ENCODE measurements around the gene LRCH1.
A peak's percentile ranks its signal among the peaks of the same experiment; 100 is the strongest.

Gene LRCH1

GRCh38 chr13:46668302-46668720 is 115.3 kb downstream of the LRCH1 start:
- DNase-seq = no peak

GRCh38 chr13:46668931-46669525 is 116.1 kb downstream of the LRCH1 start:
- DNase-seq = no peak

GRCh38 chr13:46672338-46673090 is 119.5 kb downstream of the LRCH1 start:
- DNase-seq = no peak

DNA sequence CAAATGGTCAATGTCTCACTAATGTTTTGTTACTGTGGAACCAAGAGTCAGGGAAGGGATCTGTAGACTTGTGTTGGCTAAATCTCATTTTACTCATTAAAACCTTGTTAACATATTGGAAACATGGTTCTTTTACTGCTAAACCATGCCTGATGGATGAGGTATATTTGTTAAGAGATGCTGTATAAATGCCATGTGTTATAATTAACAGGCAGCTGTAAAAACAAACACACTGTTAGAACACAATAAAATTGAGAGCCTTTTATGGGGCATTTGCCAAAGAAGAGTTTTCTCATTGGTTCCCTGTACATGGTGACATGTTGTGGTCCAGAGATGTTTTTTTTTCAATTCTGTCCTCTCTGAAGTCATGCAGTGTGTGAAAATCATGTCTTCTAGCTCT is 122.0 kb downstream of the LRCH1 start:
- DNase-seq = no peak

DNA sequence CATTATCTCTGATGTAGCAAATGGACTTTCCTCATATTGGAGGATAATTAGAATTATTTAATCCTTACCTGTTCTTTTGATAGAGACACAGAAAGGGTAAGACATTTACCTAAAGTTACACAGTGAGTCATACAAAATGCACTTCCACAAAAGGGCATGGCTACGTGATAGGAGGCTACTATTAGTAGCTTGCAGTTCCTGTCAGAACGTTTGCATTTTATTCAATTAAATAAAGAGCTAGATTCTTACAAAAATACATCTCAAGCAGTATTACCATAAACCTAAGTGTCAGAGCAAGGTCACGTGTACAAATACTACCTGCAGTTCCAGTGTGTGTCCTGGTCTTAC is 123.4 kb downstream of the LRCH1 start:
- DNase-seq = no peak

GRCh38 chr13:46679369-46680120 is 126.6 kb downstream of the LRCH1 start:
- DNase-seq = peak; percentile 31

GRCh38 chr13:46682015-46682414 is 129.0 kb downstream of the LRCH1 start:
- no peak for DNase-seq

GRCh38 chr13:46682707-46683106 is 129.7 kb downstream of the LRCH1 start:
- no peak for DNase-seq

DNA sequence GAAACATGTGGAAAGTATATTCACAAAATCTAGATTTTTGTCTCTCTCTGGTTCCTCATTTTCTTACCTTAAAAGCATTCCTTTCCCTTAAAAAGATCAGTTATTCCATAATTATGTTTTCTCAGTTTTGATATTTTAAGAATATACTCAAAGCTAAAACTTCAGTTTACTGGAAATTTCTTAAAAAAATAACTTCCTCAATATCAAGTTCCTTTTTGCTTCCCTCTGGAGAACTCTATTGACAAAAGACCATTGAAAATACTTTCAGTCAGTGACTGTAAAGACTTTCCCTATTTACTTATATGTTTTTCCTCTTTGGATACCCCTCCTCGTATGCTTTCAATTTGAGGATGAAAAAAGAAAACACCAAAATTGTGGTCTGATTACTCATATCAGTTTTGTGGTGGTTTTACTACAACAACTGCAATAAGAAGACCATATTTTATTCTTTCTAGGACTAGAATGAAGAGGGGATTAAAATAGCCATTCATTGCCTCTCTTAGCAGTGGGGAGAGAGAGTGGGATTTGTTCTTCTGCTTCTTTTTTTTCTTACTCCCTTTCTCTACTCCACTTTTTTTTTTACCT is 130.8 kb downstream of the LRCH1 start:
- no peak for DNase-seq

DNA sequence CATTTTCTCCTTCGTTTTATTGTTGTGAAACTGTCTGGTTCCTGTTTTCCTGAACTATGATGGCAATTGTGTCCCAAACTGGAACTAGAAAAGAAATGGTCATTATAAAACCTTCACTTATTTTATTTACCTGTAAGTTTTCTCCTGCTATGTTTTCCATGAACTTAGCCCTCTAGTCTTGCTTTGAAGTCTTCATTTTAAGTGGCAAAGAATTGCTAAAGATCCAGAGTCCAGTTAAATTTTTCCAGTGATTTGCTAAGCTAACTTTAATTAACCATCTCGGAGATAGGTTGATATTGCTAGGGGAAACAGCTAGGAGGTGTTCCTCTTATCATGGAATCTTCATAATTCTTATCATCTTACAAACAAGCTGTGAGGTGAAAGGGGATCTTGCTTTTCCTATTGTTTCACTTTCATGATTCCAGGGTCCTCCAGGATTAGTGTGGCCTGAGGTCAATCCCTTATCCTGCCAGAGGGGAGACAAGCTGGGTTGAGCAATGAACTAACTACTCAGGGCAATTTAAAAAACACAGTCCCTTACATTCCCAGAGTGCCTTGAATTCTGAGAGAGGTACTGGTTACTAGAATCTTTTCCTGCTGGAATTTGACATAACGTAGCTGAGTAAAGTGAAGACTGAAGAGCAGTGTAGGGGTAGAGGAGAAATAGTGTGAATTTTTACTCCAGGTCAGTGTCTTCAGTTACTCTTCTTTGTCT is 131.5 kb downstream of the LRCH1 start:
- no peak for DNase-seq

DNA sequence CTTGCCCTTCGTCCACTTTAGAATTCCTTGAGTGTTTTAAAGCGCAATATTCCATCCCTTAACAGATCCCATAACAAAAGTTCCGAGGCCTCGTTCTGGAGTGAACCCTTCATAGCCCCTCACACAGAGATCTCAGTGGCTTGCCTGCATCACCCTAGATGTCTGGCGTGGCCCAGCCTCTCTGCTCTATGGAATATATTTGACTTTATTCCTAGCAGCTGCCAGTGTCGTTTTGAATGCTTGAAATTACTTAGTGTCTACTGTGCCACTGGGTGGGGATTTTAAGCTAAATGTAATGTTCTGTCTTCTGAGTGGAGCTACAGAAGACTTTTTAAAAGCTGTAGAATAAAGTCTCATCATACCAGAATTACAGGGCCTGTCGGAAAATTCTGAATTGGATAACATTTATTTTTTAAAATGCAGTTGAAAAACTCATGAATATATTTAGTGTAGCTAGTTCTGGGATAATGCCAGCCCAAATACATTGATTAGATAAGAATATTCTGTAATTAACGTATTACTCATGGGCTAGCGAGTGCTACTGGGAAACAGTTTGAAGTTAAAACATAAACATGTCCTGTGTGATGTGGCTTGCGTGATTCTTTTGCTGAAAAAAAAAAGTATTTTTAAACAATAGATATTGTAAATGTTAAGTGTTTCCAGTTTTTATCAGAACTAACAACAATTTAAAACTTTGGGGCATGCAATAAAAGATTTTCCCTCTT is 132.2 kb downstream of the LRCH1 start:
- no peak for DNase-seq

DNA sequence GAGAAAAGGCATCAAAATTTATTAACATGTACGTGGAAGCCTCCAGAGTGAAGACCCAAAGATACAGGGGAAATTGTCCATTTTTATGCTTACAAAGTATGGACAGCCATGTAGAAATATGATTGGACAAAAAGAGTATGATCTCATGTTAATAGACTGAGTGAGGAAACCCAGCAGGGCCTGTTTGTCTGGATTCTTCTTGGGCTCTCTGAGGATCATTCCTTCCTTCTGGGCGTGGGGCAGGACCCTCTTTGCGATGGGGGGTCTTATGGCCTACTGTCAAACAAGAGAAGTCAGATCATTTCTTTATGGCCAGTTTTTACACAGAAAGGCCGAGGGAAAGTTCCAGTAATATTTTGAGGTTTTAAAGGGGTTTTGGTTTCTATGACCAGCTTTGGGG is 133.2 kb downstream of the LRCH1 start:
- DNase-seq = no peak

GRCh38 chr13:46687810-46688209 is 134.8 kb downstream of the LRCH1 start:
- DNase-seq = no peak

- DNase-seq = no peak
Observed at GRCh38 chr13:46688306-46688705, 135.3 kb downstream of the LRCH1 start.

GRCh38 chr13:46698014-46698413 is 145.0 kb downstream of the LRCH1 start:
- no peak for DNase-seq

GRCh38 chr13:46698910-46699460 is 146.0 kb downstream of the LRCH1 start:
- no peak for DNase-seq

DNA sequence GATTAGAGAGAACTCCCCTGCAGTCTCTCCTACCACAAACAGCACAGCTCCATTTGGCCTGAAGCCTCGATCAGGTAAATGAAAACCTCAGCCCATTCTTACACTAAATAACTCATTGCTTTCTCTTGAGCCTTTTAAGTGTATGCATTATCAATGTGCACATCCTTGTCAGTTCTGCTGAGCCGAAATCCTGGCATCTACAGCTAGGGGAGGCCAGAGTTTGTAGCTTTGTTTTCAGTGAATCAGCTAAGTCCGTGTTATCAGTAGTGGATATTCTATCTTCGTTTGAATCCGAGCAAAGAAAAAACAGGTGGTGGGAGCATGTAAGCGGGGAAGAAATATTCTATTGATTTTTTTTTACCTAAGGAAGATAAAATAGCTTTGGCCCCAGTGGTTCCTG is 159.6 kb downstream of the LRCH1 start:
- no peak for DNase-seq

DNA sequence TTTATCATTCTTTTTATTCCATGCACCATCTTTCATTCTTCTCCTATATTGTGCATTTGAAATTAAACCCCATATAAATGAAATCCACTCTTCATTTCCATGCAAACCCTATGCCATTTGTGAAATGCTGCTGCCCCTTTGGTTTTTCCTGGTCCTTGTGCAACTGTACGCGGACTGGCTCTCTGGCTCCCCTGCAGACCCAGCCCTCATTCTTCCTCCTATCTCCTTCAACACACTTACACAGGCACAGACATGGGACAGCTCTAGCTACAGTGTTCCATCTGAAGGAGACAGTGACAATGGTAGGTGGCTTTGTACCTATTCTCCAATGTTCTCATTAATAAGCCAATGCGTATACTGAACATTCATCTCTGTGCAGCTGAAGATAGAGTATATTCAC is 162.4 kb downstream of the LRCH1 start:
- DNase-seq = no peak

GRCh38 chr13:46716821-46717220 is 163.9 kb downstream of the LRCH1 start:
- no peak for DNase-seq

GRCh38 chr13:46717275-46717674 is 164.3 kb downstream of the LRCH1 start:
- no peak for DNase-seq

- DNase-seq = no peak
Observed at GRCh38 chr13:46717856-46718255, 164.9 kb downstream of the LRCH1 start.

DNA sequence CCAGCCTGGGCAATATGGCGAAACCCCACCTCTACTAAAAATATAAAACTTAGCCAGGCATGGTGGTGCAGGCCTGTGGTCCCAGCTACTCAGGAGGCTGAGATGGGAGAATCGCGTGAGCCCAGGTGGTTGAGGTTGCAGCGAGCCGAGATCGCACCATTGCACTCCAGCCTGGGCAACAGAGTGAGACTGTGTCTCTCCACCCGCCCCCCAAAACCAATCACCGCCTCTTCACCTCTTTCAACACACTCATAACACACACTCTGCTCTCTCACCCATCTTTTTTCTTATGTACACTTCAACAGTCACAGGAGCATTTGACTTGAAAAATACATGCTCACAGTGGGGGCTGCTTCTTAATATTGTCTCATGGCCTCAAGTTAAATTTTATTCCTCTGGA is 167.2 kb downstream of the LRCH1 start:
- no peak for DNase-seq
